Endothelial cell (in vitro differentiated cells): ENCODE measurements around the gene ORM1. TPM values are rescaled to one million over a fixed set of nuclear protein-coding genes. Genes with fewer than 3 reads are reported as not detected.

Experiments
- DNase-seq: peaks from one replicate; pipeline ENCODE4 v3.0.0; 2021; ENCODE audit warnings: low spot score
- H3K27ac Mint-ChIP-seq: one replicate; pipeline ENCODE4 v1.8.0; 2021; ENCODE audit warnings: mixed read lengths, inconsistent platforms; ENCODE audit not compliant: unreplicated experiment
- H3K27me3 Mint-ChIP-seq: one replicate; pipeline ENCODE4 v1.8.0; 2021; ENCODE audit warnings: mild to moderate bottlenecking, moderate library complexity, mixed read lengths, inconsistent platforms; ENCODE audit not compliant: unreplicated experiment
- H3K36me3 Mint-ChIP-seq: one replicate; pipeline ENCODE4 v1.8.0; 2021; ENCODE audit warnings: mild to moderate bottlenecking, low read depth, mixed read lengths, inconsistent platforms; ENCODE audit not compliant: unreplicated experiment
- H3K4me1 Mint-ChIP-seq: one replicate; pipeline ENCODE4 v1.8.0; 2021; ENCODE audit warnings: mild to moderate bottlenecking, mixed read lengths, inconsistent platforms; ENCODE audit not compliant: unreplicated experiment
- H3K4me3 Mint-ChIP-seq: one replicate; pipeline ENCODE4 v1.8.0; 2021; ENCODE audit warnings: mild to moderate bottlenecking, mixed read lengths, inconsistent platforms; ENCODE audit not compliant: unreplicated experiment
- H3K9me3 Mint-ChIP-seq: one replicate; pipeline ENCODE4 v1.8.0; 2021; ENCODE audit warnings: mixed read lengths, inconsistent platforms; ENCODE audit not compliant: unreplicated experiment
- CTCF ChIP-seq: fragments of 200-600 bp; sonication (generic); IDR thresholded peaks from one replicate; pipeline ENCODE4 v1.5.0; 2021; ENCODE audit warnings: antibody characterized with exemption; ENCODE audit not compliant: unreplicated experiment
- total RNA-seq: library from RNA; stranded (reverse); fragmentation: NEBNext Ultra II Directional; extraction: Animal tissue kit (Norgen Biotek cat#: 25700); gene quantifications from one replicate; pipeline ENCODE4 v1.2.1, GENCODE V29; 2021; ENCODE audit not compliant: unreplicated experiment

Gene ORM1
- total RNA-seq, 1 donor from 2014 or later = not detected

GRCh38 chr9:114302727-114303126 lies 20.2 kb upstream of the ORM1 start:
- no peaks in the 10 kb centered on the region for H3K4me1 Mint-ChIP-seq
- H3K9me3 Mint-ChIP-seq = no peaks in the 10 kb centered on the region
- peaks cover 16% of the 10 kb centered on the region for H3K36me3 Mint-ChIP-seq
- no peak for TF ChIP-seq CTCF
- DNase-seq = no peak
- no peak overlapping the region for H3K27ac Mint-ChIP-seq
- no peak overlapping the region for H3K4me3 Mint-ChIP-seq
- peaks cover 5% of the 10 kb centered on the region for H3K27me3 Mint-ChIP-seq

- peaks cover 5% of the 10 kb centered on the region for H3K27me3 Mint-ChIP-seq
- no peaks in the 10 kb centered on the region for H3K9me3 Mint-ChIP-seq
- H3K27ac Mint-ChIP-seq = no peak overlapping the region
- H3K4me3 Mint-ChIP-seq = no peak overlapping the region
- peaks cover 18% of the 10 kb centered on the region for H3K36me3 Mint-ChIP-seq
- H3K4me1 Mint-ChIP-seq = no peaks in the 10 kb centered on the region
- no peak for DNase-seq
- no peak for TF ChIP-seq CTCF
Observed at GRCh38 chr9:114303571-114303970, 19.3 kb upstream of the ORM1 start.

DNA sequence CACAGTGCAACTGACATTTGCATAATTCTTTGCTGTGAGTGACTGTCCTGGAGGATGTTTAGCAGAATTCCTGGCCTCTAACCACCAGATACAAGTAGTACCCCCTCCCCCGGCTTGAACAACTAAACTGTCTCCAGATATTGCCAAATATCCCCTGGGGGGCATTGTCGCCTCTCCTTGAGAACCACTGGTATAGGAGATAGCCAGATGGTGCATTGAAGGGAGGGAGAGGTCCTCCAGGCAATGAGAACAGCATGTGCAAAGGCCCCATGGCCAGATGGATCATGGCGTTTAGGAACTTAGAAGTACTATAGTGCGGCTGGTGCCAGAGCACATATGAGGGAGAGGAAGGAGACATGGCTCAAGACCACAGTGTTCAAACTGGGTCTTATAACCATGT lies 18.9 kb upstream of the ORM1 start:
- H3K9me3 Mint-ChIP-seq = no peaks in the 10 kb centered on the region
- no peak for TF ChIP-seq CTCF
- no peak overlapping the region for H3K27ac Mint-ChIP-seq
- peaks cover 14% of the 10 kb centered on the region for H3K36me3 Mint-ChIP-seq
- H3K27me3 Mint-ChIP-seq = peaks cover 5% of the 10 kb centered on the region
- no peak for DNase-seq
- H3K4me1 Mint-ChIP-seq = no peaks in the 10 kb centered on the region
- H3K4me3 Mint-ChIP-seq = no peak overlapping the region

DNA sequence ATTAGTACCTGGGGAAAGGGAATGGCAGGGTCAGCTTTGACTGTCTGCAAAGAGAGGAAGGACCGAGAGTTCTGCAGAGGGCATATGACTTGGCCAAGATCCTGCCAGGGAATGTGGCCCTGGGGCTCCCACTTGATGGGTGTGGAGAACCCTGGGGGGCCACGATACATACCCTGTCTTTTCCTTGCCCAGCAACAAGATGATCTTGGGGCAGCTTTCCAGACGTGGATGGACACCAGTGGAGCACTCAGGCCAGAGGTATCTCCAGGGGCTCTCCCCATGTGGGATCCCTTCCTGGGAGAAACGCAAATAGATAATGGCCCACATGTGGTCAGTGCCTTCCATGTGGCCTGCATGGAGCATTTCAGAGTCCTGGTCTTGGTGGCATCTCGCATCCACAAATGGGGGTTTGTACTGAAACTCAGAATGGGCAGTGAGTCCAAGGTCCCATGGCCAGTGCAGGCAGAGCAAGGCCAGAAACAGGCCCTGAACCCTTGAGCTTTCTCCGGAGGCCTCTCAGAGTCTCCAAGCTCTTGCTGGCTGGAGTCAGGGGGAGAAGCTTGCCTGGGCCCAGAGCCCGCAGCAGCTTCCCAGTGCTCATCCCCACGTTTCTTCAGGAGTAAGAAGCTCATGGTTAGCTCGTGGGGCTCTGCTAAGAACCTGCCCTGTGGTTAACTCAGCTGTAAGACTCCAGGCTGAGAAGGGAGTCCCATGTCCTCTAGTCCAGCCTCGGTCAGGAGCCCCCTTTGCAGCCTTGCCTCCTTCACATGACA lies 18.3 kb upstream of the ORM1 start:
- no peak for DNase-seq
- Mint-ChIP-seq H3K4me1 (no peaks in the 10 kb centered on the region), H3K36me3 (peaks cover 15% of the 10 kb centered on the region), H3K4me3 (no peak overlapping the region), H3K27me3 (peaks cover 5% of the 10 kb centered on the region), H3K27ac (no peak overlapping the region), H3K9me3 (no peaks in the 10 kb centered on the region)
- no peak for TF ChIP-seq CTCF

GRCh38 chr9:114307899-114308267 lies 15.0 kb upstream of the ORM1 start:
- no peak overlapping the region for H3K27ac Mint-ChIP-seq
- no peaks in the 10 kb centered on the region for H3K9me3 Mint-ChIP-seq
- H3K36me3 Mint-ChIP-seq = peaks cover 18% of the 10 kb centered on the region
- no peak for DNase-seq
- H3K27me3 Mint-ChIP-seq = peaks cover 5% of the 10 kb centered on the region
- TF ChIP-seq CTCF = no peak
- no peaks in the 10 kb centered on the region for H3K4me1 Mint-ChIP-seq
- H3K4me3 Mint-ChIP-seq = no peak overlapping the region
